A375 (cell line): ENCODE data around the gene LAG3. TPM values are rescaled to one million over a fixed set of nuclear protein-coding genes. Genes with fewer than 3 reads are reported as not detected.

Experiments
- total RNA-seq: library from RNA; depleted of rRNA; stranded (reverse); fragments of >200 nt; shearing (Covaris generic); gene quantifications from 2 replicates; pipeline ENCODE4 v1.2.3, GENCODE V29; 2014; rRNA removed

LAG3 gene
- 0.64 and 1.4 TPM in 2 replicates for total RNA-seq

GRCh38 chr12:6772331-6772695 is at the start of gene LAG3:
Gene LAG3 (plus strand): TSS chr12:6772520. CDS start chr12:6772853, 333 bp downstream.

GRCh38 chr12:6723607-6724408 is 48.5 kb upstream of the LAG3 start, which contains the start of gene COPS7A:
Gene COPS7A (plus strand): TSS chr12:6724046. CDS start chr12:6724657, 611 bp downstream.

DNA sequence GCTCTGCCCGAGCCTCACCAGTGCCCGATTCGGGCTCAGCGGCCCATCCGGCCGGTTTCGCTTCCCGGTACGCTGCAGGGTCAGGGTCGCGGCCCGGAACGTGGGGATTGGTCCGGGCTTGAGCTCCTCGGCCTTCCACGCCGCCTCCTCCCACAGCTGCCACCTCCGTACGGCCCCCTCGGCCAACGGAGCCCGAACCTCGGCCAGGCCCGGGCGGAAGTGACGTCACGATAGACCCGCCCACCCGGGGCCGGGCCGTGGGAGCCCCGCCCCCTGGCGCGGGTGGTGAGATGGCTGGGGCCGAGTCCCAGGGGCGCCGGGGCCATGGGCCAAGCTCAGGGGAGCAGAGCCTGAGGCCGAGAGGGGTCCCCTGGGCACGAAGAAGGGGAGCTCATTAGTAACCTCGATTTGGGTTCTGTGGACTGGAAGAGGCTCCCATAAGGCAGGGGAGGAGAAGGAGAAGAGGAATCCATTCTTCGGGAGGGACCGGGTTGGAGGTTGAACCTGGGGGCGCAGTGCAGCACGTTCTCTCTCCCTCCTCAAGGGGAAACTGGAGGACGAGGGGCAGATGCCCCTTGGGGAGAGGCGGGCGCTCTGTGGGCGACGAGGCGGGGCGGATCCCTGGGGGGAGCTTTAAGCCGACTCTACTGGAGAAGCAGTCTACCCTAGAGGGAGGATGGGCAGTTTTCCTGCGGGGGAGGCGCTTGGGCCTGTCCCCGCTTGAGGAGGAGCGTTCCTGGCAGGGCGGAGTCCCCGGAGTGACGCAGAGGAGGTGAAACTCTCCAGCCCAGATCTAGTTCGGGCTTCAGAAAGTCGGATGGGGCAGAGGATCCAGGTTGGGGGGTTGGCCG is 19.2 kb upstream of the LAG3 start, which contains the start of gene MLF2:
Gene MLF2, minus strand, starts transcription at position 221 of the 851 bp plus-strand sequence. CDS start 807 bp downstream, outside the sequence.

DNA sequence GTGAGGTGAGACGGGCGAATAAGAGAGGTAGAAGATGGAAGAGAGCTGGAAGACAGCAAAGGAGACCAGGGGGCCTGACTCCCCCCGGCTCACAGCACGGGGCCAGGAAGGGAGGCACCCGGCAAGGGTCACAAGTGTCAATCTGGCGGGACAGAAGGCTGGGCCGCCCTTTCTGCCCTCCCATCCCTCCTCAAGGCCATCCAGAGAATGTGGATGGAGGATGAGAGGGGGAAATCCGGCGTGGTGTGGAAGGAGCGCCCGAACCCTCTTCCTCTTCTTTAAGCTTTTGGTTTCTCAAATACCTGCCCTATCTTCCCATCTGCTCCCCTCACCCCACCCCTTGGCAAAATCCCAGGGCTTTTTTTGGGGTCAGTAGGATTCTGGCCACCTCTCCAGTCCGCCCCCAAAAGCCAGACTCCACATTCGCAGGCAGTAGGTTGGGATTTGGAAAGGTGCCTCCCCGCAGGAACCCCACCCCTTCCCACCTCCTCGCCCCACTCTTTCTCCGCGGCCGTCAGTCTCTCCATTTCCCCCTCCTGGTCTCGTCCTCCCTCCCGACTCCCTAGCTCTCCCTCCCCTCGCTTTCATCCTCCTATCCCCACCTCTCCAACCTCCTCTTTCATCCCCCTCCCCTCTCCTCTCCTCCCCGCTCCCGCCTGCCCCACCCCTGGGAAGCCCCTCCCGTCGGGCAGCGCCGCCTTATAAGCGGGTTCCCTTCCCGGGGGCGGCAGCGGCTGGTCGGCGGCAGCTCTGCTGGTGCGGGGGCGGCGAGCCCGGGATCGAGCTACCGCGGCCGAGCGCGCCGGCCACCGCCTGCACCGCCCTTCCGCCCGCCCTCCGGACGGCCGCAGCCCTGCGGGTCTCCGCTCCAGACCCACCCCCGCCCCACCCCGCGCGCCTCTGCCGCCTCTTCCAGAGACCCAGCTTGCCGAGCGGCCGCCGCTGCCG is 6.4 kb upstream of the LAG3 start, which contains the start of gene PTMS:
Gene PTMS, plus strand, starts transcription at position 730 of the 948 bp plus-strand sequence. CDS start 343 bp downstream, outside the sequence.

GRCh38 chr12:6788972-6789924 is 16.9 kb downstream of the LAG3 start, which contains the start of gene CD4:
Gene CD4 (plus strand): TSS chr12:6789528. CDS start chr12:6800139, 10,611 bp downstream.

GRCh38 chr12:6821591-6822425 is 49.5 kb downstream of the LAG3 start, which contains the start of gene GPR162:
Gene GPR162 (plus strand): TSS chr12:6821821. CDS start chr12:6823899, 2,078 bp downstream.

Other genes with a start within 250 kb of the LAG3 start
- gene GAPDH, start 238.0 kb upstream of the LAG3 start, total RNA-seq, result 9,533 and 10,599 TPM in 2 replicates
- gene IFFO1, start 216.5 kb upstream of the LAG3 start, total RNA-seq, result 11.2 and 11.7 TPM in 2 replicates
- 115 and 143 TPM in 2 replicates for gene NOP2, start 204.2 kb upstream of the LAG3 start, total RNA-seq
- 322 and 354 TPM in 2 replicates for gene CHD4, start 165.1 kb upstream of the LAG3 start, total RNA-seq
- gene LPAR5, start 136.6 kb upstream of the LAG3 start, total RNA-seq, result 0.40 and 0.98 TPM in 2 replicates
- gene ACRBP, start 125.1 kb upstream of the LAG3 start, total RNA-seq, result not detected in 2 replicates
- gene ING4, start 109.4 kb upstream of the LAG3 start, total RNA-seq, result 41.6 and 45.4 TPM in 2 replicates
- 32.5 and 32.7 TPM in 2 replicates for gene ZNF384, start 83.1 kb upstream of the LAG3 start, total RNA-seq
- gene PIANP, start 71.7 kb upstream of the LAG3 start, total RNA-seq, result 0.08 TPM in 1 of 2 replicates, not detected in the other
- gene COPS7A, start 48.5 kb upstream of the LAG3 start, total RNA-seq, result 107 and 109 TPM in 2 replicates
- gene MLF2, start 19.4 kb upstream of the LAG3 start, total RNA-seq, result 248 and 252 TPM in 2 replicates
- gene PTMS, start 6.2 kb upstream of the LAG3 start, total RNA-seq, result 130 and 133 TPM in 2 replicates
- 0.04 TPM in 1 of 2 replicates, not detected in the other for gene CD4, start 17.0 kb downstream of the LAG3 start, total RNA-seq
- 2.7 and 3.7 TPM in 2 replicates for gene GPR162, start 49.3 kb downstream of the LAG3 start, total RNA-seq
- gene P3H3, start 55.9 kb downstream of the LAG3 start, total RNA-seq, result 24.4 and 25.4 TPM in 2 replicates
- gene GNB3, start 68.4 kb downstream of the LAG3 start, total RNA-seq, result 0.60 and 1.5 TPM in 2 replicates
- 59.8 and 88.8 TPM in 2 replicates for gene CDCA3, start 78.8 kb downstream of the LAG3 start, total RNA-seq
- gene USP5, start 79.6 kb downstream of the LAG3 start, total RNA-seq, result 104 and 105 TPM in 2 replicates
- 1,258 and 1,261 TPM in 2 replicates for gene TPI1, start 95.0 kb downstream of the LAG3 start, total RNA-seq
- 16.9 and 18.4 TPM in 2 replicates for gene SPSB2, start 100.8 kb downstream of the LAG3 start, total RNA-seq
- gene LRRC23, start 132.3 kb downstream of the LAG3 start, total RNA-seq, result 12.7 and 15.2 TPM in 2 replicates
- gene ENO2, start 142.1 kb downstream of the LAG3 start, total RNA-seq, result 19.2 and 23.8 TPM in 2 replicates
- 29.4 and 29.8 TPM in 2 replicates for gene ATN1, start 155.4 kb downstream of the LAG3 start, total RNA-seq
- not detected in 2 replicates for gene RNU7-1, start 171.3 kb downstream of the LAG3 start, total RNA-seq
- 295 and 346 TPM in 2 replicates for gene C12orf57, start 171.5 kb downstream of the LAG3 start, total RNA-seq
- 0.88 and 2.8 TPM in 2 replicates for gene PTPN6, start 178.8 kb downstream of the LAG3 start, total RNA-seq
- 604 and 712 TPM in 2 replicates for gene PHB2, start 198.1 kb downstream of the LAG3 start, total RNA-seq
- gene EMG1, start 198.4 kb downstream of the LAG3 start, total RNA-seq, result 154 and 183 TPM in 2 replicates
- gene LPCAT3, start 246.0 kb downstream of the LAG3 start, total RNA-seq, result 21.9 and 22.5 TPM in 2 replicates